OCI-LY7 (cell line): ENCODE measurements around the gene SPATS2L. TPM values are rescaled to one million over a fixed set of nuclear protein-coding genes. Genes with fewer than 3 reads are reported as not detected.

Source experiments
- BruUV-seq: library from RNA; stranded (reverse); fragments of 400-500 nt; replicated peaks from 2 replicates; lab custom pipeline; 2021; lab: Mats Ljungman, UMichigan
- CTCF ChIA-PET: fragments of 300-600 bp; sonication (Branson Sonifier 250); formaldehyde crosslinking; loops from one replicate; lab custom pipeline; 2022; ENCODE audit warnings: antibody characterized with exemption; ENCODE audit not compliant: unreplicated experiment; lab: Charles Lee
- POLR2A ChIA-PET: fragments of 300-600 bp; sonication (Branson Sonifier 250); formaldehyde crosslinking; loops from one replicate; lab custom pipeline; 2022; ENCODE audit warnings: antibody characterized with exemption; lab: Charles Lee
- DNase-seq: peaks from one replicate; pipeline ENCODE4 v3.0.0-alpha.2; 2015; ENCODE audit warnings: low spot score
- H2AFZ ChIP-seq: fragments of 200-600 bp; sonication (generic), shearing (Covaris generic); 2 replicates; pipeline ENCODE4 v1.6.1; 2014; ENCODE audit warnings: mild to moderate bottlenecking, antibody characterized with exemption, low read length, moderate library complexity
- H3K27ac ChIP-seq: fragments of 200-600 bp; sonication (generic); 2 replicates; pipeline ENCODE4 v1.5.1; 2014; ENCODE audit warnings: mixed run types, low read depth, mild to moderate bottlenecking, moderate library complexity, low read length, inconsistent platforms; ENCODE audit not compliant: poor library complexity, severe bottlenecking
- H3K36me3 ChIP-seq: fragments of 200-600 bp; sonication (generic); 2 replicates; pipeline ENCODE4 v1.6.1; 2014; ENCODE audit warnings: mild to moderate bottlenecking, antibody characterized with exemption, low read length, moderate library complexity, mixed read lengths; ENCODE audit not compliant: insufficient read depth
- H3K4me1 ChIP-seq: fragments of 200-600 bp; sonication (generic); 2 replicates; pipeline ENCODE4 v1.5.1; 2014; ENCODE audit warnings: mild to moderate bottlenecking, low read length; ENCODE audit not compliant: insufficient read depth, poor library complexity, severe bottlenecking
- H3K4me2 ChIP-seq: fragments of 200-600 bp; sonication (generic); 2 replicates; pipeline ENCODE4 v1.6.1; 2014; ENCODE audit warnings: mild to moderate bottlenecking, low read length
- H3K4me3 ChIP-seq: fragments of 200-600 bp; sonication (generic); 2 replicates; pipeline ENCODE4 v1.5.1; 2014; ENCODE audit warnings: mild to moderate bottlenecking, low read depth, low read length; ENCODE audit not compliant: poor library complexity, severe bottlenecking
- H3K79me2 ChIP-seq: fragments of 200-600 bp; sonication (generic); 2 replicates; pipeline ENCODE4 v1.6.1; 2016; ENCODE audit warnings: low read depth, mild to moderate bottlenecking, low read length, moderate library complexity, mixed read lengths; ENCODE audit not compliant: insufficient read depth
- H3K9me2 ChIP-seq: fragments of 200-600 bp; sonication (generic); 2 replicates; pipeline ENCODE4 v1.6.1; 2016; ENCODE audit warnings: mild to moderate bottlenecking, low read length, mixed read lengths; ENCODE audit not compliant: insufficient read depth
- H3K9me3 ChIP-seq: fragments of 200-600 bp; sonication (generic); 2 replicates; pipeline ENCODE4 v1.6.1; 2014; ENCODE audit warnings: mild to moderate bottlenecking, mixed run types, low read length, mixed read lengths
- H4K20me1 ChIP-seq: fragments of 200-600 bp; sonication (generic); 2 replicates; pipeline ENCODE4 v1.6.1; 2014; ENCODE audit warnings: mild to moderate bottlenecking, antibody characterized with exemption, low read length, moderate library complexity, mixed read lengths; ENCODE audit not compliant: insufficient read depth
- CTCF ChIP-seq: fragments of 200-600 bp; sonication (generic); conservative IDR thresholded peaks from 2 replicates; pipeline ENCODE4 v1.5.1; 2014; ENCODE audit warnings: mild to moderate bottlenecking, antibody characterized with exemption, low read length, moderate library complexity, mixed read lengths
- EZH2phosphoT487 ChIP-seq: fragments of 200-600 bp; sonication (generic); IDR thresholded peaks from 2 replicates; pipeline ENCODE4 v1.6.1; 2018; ENCODE audit warnings: low read depth, borderline replicate concordance, mild to moderate bottlenecking, mixed run types, antibody characterized with exemption, low read length, moderate library complexity, mixed read lengths
- intact Hi-C: fragments of 100-400 bp; cut with micrococcal nuclease; formaldehyde crosslinking; loops from one replicate; pipeline ENCODE4 v1.10.0; 2022; ENCODE audit not compliant: unreplicated experiment
- total RNA-seq, 2 experiments: library from RNA; depleted of rRNA in 1 of 2; stranded (reverse); fragments of >200 nt in 1 of 2; shearing (Covaris generic) in 1 of 2; gene quantifications; 2 replicates each; pipeline ENCODE4 v1.2.3, GENCODE V29; 2014 to 2022

SPATS2L gene
- total RNA-seq, 2 experiments from 2014 or later = 3.1 to 5.2 TPM

GRCh38 chr2:200262047-200262446 lies 44.4 kb upstream of the SPATS2L start:
- Histone ChIP-seq H3K79me2 (no peaks in the 10 kb centered on the region), H3K27ac (no peak overlapping the region), H3K4me3 (no peak overlapping the region), H3K4me2 (no peak overlapping the region), H3K9me2 (no peaks in the 10 kb centered on the region), H3K4me1 (no peaks in the 10 kb centered on the region), H4K20me1 (no peaks in the 10 kb centered on the region), H2AFZ (no peak overlapping the region), H3K36me3 (no peaks in the 10 kb centered on the region), H3K9me3 (no peaks in the 10 kb centered on the region)
- TF ChIP-seq EZH2phosphoT487 = no peak
- TF ChIP-seq CTCF = no peak
- CTCF ChIA-PET = no interaction called here
- intact Hi-C loops = loop anchor here (1.0 kb wide), 1 partner anchor 14 kb away; no protein-coding TSS in a partner anchor
- no peak for DNase-seq
- BruUV-seq = no TSS peak
- POLR2A ChIA-PET = no interaction called here

- Histone ChIP-seq H3K4me1 (no peaks in the 10 kb centered on the region), H3K9me2 (no peaks in the 10 kb centered on the region), H3K4me2 (no peak overlapping the region), H3K9me3 (no peaks in the 10 kb centered on the region), H2AFZ (no peak overlapping the region), H3K36me3 (no peaks in the 10 kb centered on the region), H3K4me3 (no peak overlapping the region), H3K27ac (no peak overlapping the region), H4K20me1 (no peaks in the 10 kb centered on the region), H3K79me2 (no peaks in the 10 kb centered on the region)
- intact Hi-C loops = no loop called here
- TF ChIP-seq CTCF (no peak), EZH2phosphoT487 (no peak)
- ChIA-PET POLR2A (no interaction called here), CTCF (no interaction called here)
- no TSS peak for BruUV-seq
- DNase-seq = no peak
Measured at GRCh38 chr2:200263279-200263678, 43.2 kb upstream of the SPATS2L start.

GRCh38 chr2:200264631-200265030 lies 41.9 kb upstream of the SPATS2L start:
- no peak overlapping the region for H3K4me3 ChIP-seq
- no peaks in the 10 kb centered on the region for H3K4me1 ChIP-seq
- H3K79me2 ChIP-seq = no peaks in the 10 kb centered on the region
- no peaks in the 10 kb centered on the region for H3K9me2 ChIP-seq
- H3K36me3 ChIP-seq = no peaks in the 10 kb centered on the region
- no peaks in the 10 kb centered on the region for H3K9me3 ChIP-seq
- POLR2A ChIA-PET = interaction anchor here (1.4 kb wide), 1 partner anchor 18 kb away, joined by 5 read pairs; no protein-coding TSS in a partner anchor
- no peak overlapping the region for H3K4me2 ChIP-seq
- intact Hi-C loops = no loop called here
- CTCF ChIA-PET = no interaction called here
- no peak overlapping the region for H2AFZ ChIP-seq
- no peak for DNase-seq
- BruUV-seq = no TSS peak
- no peaks in the 10 kb centered on the region for H4K20me1 ChIP-seq
- H3K27ac ChIP-seq = no peak overlapping the region
- TF ChIP-seq EZH2phosphoT487 (no peak), CTCF (no peak)
